Uterus (tissue), 2 donors: ENCODE measurements around the gene ACY1.

Experiments used
- POLR2A ChIP-seq, 2 donors: fragments of 450-650 bp; IDR thresholded peaks; one replicate each; pipeline ENCODE4 v1.6.1; 2016; ENCODE audit warnings: antibody characterized with exemption in 2 of 2, mild to moderate bottlenecking in 1 of 2, moderate library complexity in 1 of 2
- TF ChIP-seq, protein P1 (sequence below), 4 experiments: fragments of 200-600 bp in 2 of 4; fragments of 450-650 bp in 2 of 4; sonication (generic) in 2 of 4; IDR thresholded peaks; one replicate each; pipeline ENCODE4 v1.5.1; 2016 to 2019; ENCODE audit warnings: antibody characterized with exemption in 4 of 4, mild to moderate bottlenecking in 2 of 4, moderate library complexity in 1 of 4

DNA sequence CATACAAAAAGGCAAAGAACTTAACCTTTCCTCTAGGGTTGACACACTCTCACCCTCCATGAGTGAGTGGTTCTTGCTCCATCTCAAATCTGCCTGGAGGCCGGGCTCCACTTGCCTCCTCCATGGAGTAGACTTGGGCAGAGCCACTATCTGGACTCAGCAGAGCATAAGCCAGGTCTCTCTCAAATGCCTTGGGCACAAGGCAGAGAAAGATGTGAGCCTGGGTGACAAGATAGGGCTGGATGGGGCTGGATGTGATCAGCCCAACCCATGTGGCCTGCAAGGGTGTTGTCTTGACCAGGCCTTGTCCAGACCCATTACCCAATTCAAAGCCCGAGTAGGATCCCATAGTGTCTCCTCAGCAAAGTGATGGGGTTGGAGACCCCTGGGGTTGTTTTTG lies 16.5 kb downstream of the ACY1 start:
- TF ChIP-seq, protein P1, sequence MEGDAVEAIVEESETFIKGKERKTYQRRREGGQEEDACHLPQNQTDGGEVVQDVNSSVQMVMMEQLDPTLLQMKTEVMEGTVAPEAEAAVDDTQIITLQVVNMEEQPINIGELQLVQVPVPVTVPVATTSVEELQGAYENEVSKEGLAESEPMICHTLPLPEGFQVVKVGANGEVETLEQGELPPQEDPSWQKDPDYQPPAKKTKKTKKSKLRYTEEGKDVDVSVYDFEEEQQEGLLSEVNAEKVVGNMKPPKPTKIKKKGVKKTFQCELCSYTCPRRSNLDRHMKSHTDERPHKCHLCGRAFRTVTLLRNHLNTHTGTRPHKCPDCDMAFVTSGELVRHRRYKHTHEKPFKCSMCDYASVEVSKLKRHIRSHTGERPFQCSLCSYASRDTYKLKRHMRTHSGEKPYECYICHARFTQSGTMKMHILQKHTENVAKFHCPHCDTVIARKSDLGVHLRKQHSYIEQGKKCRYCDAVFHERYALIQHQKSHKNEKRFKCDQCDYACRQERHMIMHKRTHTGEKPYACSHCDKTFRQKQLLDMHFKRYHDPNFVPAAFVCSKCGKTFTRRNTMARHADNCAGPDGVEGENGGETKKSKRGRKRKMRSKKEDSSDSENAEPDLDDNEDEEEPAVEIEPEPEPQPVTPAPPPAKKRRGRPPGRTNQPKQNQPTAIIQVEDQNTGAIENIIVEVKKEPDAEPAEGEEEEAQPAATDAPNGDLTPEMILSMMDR (IDR thresholded peaks at IDR 0.05), result no peak
- no peak for TF ChIP-seq POLR2A (IDR thresholded peaks at IDR 0.05)
